GM23338 (cell line): ENCODE data around the gene NTN3. TPM values are rescaled to one million over a fixed set of nuclear protein-coding genes. Genes with fewer than 3 reads are reported as not detected.

Experiments used
- ATAC-seq: fragments of 200-7000 bp; cut with Tn5 transposase; 3 replicates; pipeline ENCODE4 v1.9.1; 2020
- DNase-seq: peaks from one replicate; pipeline ENCODE4 v3.0.0-alpha.2; 2015; ENCODE audit warnings: low spot score
- H2AFZ ChIP-seq: fragments of 200-600 bp; sonication (generic); 2 replicates; pipeline ENCODE4 v1.8.0; 2016; ENCODE audit warnings: antibody characterized with exemption, mild to moderate bottlenecking, moderate library complexity
- H3F3A ChIP-seq: fragments of 200-600 bp; sonication (generic); replicated peaks from 2 replicates; pipeline ENCODE4 v1.8.0; 2017; ENCODE audit warnings: antibody characterized with exemption, mixed run types, low read depth
- H3K27ac ChIP-seq: fragments of 200-600 bp; sonication (generic); 2 replicates; pipeline ENCODE4 v1.6.1; 2016; ENCODE audit warnings: low read depth
- H3K27me3 ChIP-seq: fragments of 200-600 bp; sonication (generic); 2 replicates; pipeline ENCODE4 v1.8.0; 2016; ENCODE audit warnings: mild to moderate bottlenecking, mixed run types, moderate library complexity; ENCODE audit not compliant: insufficient read depth
- H3K36me3 ChIP-seq: fragments of 200-600 bp; sonication (generic); 2 replicates; pipeline ENCODE4 v1.8.0; 2016; ENCODE audit warnings: mild to moderate bottlenecking; ENCODE audit not compliant: insufficient read depth
- H3K4me1 ChIP-seq: fragments of 200-600 bp; sonication (generic); 2 replicates; pipeline ENCODE4 v1.8.0; 2016; ENCODE audit warnings: mild to moderate bottlenecking, moderate library complexity; ENCODE audit not compliant: insufficient read depth
- H3K4me2 ChIP-seq: fragments of 200-600 bp; sonication (generic); 2 replicates; pipeline ENCODE4 v1.7.1; 2017; ENCODE audit warnings: mixed run types
- H3K4me3 ChIP-seq: fragments of 200-600 bp; sonication (generic); 2 replicates; pipeline ENCODE4 v1.6.1; 2016; ENCODE audit warnings: mixed run types
- H3K79me2 ChIP-seq: fragments of 200-600 bp; sonication (generic); replicated peaks from 2 replicates; pipeline ENCODE4 v1.8.0; 2017; ENCODE audit warnings: mild to moderate bottlenecking; ENCODE audit not compliant: insufficient read depth
- H3K9me2 ChIP-seq: fragments of 200-600 bp; sonication (generic); 2 replicates; pipeline ENCODE4 v1.8.0; 2017; ENCODE audit not compliant: insufficient read depth
- H4K20me1 ChIP-seq: fragments of 200-600 bp; sonication (generic); replicated peaks from 2 replicates; pipeline ENCODE4 v1.8.0; 2017; ENCODE audit warnings: mild to moderate bottlenecking; ENCODE audit not compliant: insufficient read depth
- H3K27ac Mint-ChIP-seq: 2 replicates; pipeline ENCODE4 v1.8.0; 2020; ENCODE audit warnings: inconsistent platforms, mild to moderate bottlenecking, moderate library complexity, mixed read lengths
- H3K27me3 Mint-ChIP-seq: 3 replicates; pipeline ENCODE4 v1.8.0; 2022; ENCODE audit warnings: low read depth, mild to moderate bottlenecking, moderate library complexity, mixed read lengths, inconsistent platforms; ENCODE audit not compliant: insufficient read depth, poor library complexity
- H3K36me3 Mint-ChIP-seq: 3 replicates; pipeline ENCODE4 v1.8.0; 2021; ENCODE audit warnings: low read depth, mild to moderate bottlenecking, inconsistent platforms, moderate library complexity, mixed read lengths
- H3K4me1 Mint-ChIP-seq: 3 replicates; pipeline ENCODE4 v1.8.0; 2020; ENCODE audit warnings: mild to moderate bottlenecking, inconsistent platforms, mixed read lengths
- H3K4me3 Mint-ChIP-seq: 3 replicates; pipeline ENCODE4 v1.8.0; 2021; ENCODE audit warnings: moderate library complexity, mild to moderate bottlenecking, inconsistent platforms, mixed read lengths
- H3K9me3 Mint-ChIP-seq: 3 replicates; pipeline ENCODE4 v1.8.0; 2020; ENCODE audit warnings: moderate library complexity, mild to moderate bottlenecking, inconsistent platforms, mixed read lengths
- CREB1 ChIP-seq: fragments of 250-450 bp; sonication (Bioruptor Pico); IDR thresholded peaks from 2 replicates; pipeline ENCODE4 v1.5.0; 2020; ENCODE audit warnings: low read depth, mild to moderate bottlenecking, moderate library complexity
- EZH2phosphoT487 ChIP-seq: fragments of 200-600 bp; sonication (generic); IDR thresholded peaks from one replicate; pipeline ENCODE4 v1.8.1; 2018; ENCODE audit warnings: antibody characterized with exemption; ENCODE audit not compliant: unreplicated experiment
- POLR2AphosphoS5 ChIP-seq: IDR thresholded peaks from 2 replicates; pipeline ENCODE4 v1.6.1; 2016; ENCODE audit warnings: antibody characterized with exemption, low read depth
- polyA plus RNA-seq: library from polyadenylated mRNA; unstranded; fragments of >200 nt; fragmentation: Nextera tagmentation; extraction: Ambion mirVana; gene quantifications from 2 replicates; pipeline ENCODE4 v1.2.1, GENCODE V29; 2016
- total RNA-seq: library from RNA; depleted of rRNA; stranded (reverse); fragments of >200 nt; shearing (Covaris generic); gene quantifications from 2 replicates; pipeline ENCODE4 v1.2.3, GENCODE V29; 2014
- TF ChIP-seq, protein P1 (sequence below): fragments of 250-450 bp; sonication (Bioruptor Pico); IDR thresholded peaks from 2 replicates; pipeline ENCODE4 v1.5.0; 2020; ENCODE audit warnings: mild to moderate bottlenecking, moderate library complexity

NTN3 gene
- total and polyA plus RNA-seq, 2 experiments from 2014 or later: 0.10 to 1.7 TPM

DNA sequence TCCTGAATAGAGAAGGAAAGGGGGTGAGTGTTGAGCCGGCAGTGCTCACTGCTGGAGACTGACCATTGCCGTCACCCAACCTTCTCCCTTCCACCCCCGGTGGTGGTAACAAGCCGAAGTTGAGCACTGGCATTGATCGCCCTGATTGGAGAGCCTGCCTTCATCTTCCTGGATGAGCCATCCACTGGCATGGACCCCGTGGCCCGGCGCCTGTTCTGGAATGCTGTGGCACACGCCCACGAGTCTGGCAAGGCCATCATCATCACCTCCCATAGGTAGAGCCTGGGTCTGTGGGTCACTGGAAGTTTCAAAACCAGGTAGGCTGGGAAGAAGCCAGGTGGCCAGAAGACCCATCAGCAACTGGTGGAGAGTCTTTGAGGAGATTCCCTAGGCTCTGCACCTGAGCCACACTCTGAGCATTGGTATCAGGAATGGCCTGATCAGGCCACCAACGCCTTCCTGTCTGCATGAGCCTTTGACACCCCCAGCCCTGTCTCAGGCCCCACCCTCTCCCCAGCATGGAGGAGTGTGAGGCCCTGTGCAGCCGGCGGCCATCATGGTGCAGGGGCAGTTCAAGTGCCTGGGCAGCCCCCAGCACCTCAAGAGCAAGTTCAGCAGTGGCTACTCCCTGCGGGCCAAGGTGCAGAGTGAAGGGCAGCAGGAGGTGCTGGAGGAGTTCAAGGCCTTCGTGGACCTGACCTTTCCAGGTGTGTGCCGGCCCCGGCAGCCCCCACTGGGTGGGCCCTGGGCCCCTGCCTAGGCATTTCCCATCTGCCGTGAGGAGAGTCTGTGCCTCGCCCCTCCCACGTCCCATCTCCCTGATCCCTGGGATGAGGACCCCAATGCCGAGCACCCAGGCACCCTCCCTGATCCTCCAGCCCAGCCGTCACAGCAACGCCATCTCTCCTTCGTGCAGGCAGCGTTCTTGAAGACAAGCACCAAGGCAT, 46.8 kb upstream of the NTN3 start:
- no peak overlapping the region for H3K27ac Mint-ChIP-seq
- no peaks in the 10 kb centered on the region for H3K9me2 ChIP-seq
- no peak overlapping the region for H3K4me3 ChIP-seq
- H3K27me3 ChIP-seq: no peaks in the 10 kb centered on the region
- H3K4me1 Mint-ChIP-seq: peaks cover 9% of the 10 kb centered on the region
- DNase-seq (no peak), ATAC-seq (no peak)
- H3K4me3 Mint-ChIP-seq: no peak overlapping the region
- TF ChIP-seq EZH2phosphoT487 (no peak), POLR2AphosphoS5 (no peak)
- H3K79me2 ChIP-seq: no peaks in the 10 kb centered on the region
- H3K9me3 Mint-ChIP-seq: no peaks in the 10 kb centered on the region; the same call in 2 of the 3 replicates
- H3K4me1 ChIP-seq: no peaks in the 10 kb centered on the region
- H3K27ac ChIP-seq: no peak overlapping the region
- H3K27me3 Mint-ChIP-seq: peaks cover 15% of the 10 kb centered on the region
- no peak overlapping the region for H2AFZ ChIP-seq
- no peak overlapping the region for H3K4me2 ChIP-seq
- H3K36me3 Mint-ChIP-seq: peaks cover 2% of the 10 kb centered on the region; the same call in 1 of the 3 replicates
- H3F3A ChIP-seq: 0 out of 2 replicates have a peak, but pooled peaks cover 5% of the 10 kb centered on the region
- H4K20me1 ChIP-seq: no peaks in the 10 kb centered on the region
- H3K36me3 ChIP-seq: no peaks in the 10 kb centered on the region

DNA sequence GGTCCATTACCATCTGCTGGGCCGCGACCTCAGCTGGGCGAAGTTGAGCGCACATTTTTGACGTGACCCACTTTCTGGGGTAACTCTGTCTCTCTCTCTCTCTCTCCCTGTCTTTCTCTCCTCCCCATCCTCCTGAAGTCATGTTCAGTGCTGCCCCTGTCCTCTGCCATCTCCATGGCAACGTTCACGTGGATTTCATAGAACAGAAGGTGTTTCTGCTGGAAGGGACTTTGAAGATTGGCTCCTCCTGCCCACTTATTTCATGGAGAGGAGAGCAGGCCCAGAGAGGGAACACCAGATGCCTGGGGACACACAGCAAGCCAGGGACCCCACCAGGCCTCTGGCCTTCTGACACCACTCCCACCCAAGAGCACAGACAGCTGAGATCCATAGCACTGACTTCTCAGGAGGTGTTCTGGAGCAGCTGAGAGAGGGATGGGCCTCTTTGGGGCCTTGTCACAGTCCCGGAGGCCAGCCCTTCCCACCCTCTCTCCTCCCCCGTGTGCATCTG, 46.0 kb upstream of the NTN3 start:
- Mint-ChIP-seq H3K27me3 (peaks cover 16% of the 10 kb centered on the region), H3K36me3 (peaks cover 5% of the 10 kb centered on the region; the same call in 2 of the 3 replicates), H3K4me1 (peaks cover 12% of the 10 kb centered on the region), H3K9me3 (no peaks in the 10 kb centered on the region; the same call in 2 of the 3 replicates), H3K4me3 (no peak overlapping the region), H3K27ac (no peak overlapping the region)
- 0 out of 2 replicates have a peak, but pooled peaks cover 7% of the 10 kb centered on the region for H3F3A ChIP-seq
- no peak overlapping the region for H3K4me2 ChIP-seq
- peaks cover 3% of the 10 kb centered on the region for H4K20me1 ChIP-seq
- TF ChIP-seq EZH2phosphoT487 (no peak), CREB1 (CRISPR knock-in tag) (no peak)
- TF ChIP-seq, protein P1, sequence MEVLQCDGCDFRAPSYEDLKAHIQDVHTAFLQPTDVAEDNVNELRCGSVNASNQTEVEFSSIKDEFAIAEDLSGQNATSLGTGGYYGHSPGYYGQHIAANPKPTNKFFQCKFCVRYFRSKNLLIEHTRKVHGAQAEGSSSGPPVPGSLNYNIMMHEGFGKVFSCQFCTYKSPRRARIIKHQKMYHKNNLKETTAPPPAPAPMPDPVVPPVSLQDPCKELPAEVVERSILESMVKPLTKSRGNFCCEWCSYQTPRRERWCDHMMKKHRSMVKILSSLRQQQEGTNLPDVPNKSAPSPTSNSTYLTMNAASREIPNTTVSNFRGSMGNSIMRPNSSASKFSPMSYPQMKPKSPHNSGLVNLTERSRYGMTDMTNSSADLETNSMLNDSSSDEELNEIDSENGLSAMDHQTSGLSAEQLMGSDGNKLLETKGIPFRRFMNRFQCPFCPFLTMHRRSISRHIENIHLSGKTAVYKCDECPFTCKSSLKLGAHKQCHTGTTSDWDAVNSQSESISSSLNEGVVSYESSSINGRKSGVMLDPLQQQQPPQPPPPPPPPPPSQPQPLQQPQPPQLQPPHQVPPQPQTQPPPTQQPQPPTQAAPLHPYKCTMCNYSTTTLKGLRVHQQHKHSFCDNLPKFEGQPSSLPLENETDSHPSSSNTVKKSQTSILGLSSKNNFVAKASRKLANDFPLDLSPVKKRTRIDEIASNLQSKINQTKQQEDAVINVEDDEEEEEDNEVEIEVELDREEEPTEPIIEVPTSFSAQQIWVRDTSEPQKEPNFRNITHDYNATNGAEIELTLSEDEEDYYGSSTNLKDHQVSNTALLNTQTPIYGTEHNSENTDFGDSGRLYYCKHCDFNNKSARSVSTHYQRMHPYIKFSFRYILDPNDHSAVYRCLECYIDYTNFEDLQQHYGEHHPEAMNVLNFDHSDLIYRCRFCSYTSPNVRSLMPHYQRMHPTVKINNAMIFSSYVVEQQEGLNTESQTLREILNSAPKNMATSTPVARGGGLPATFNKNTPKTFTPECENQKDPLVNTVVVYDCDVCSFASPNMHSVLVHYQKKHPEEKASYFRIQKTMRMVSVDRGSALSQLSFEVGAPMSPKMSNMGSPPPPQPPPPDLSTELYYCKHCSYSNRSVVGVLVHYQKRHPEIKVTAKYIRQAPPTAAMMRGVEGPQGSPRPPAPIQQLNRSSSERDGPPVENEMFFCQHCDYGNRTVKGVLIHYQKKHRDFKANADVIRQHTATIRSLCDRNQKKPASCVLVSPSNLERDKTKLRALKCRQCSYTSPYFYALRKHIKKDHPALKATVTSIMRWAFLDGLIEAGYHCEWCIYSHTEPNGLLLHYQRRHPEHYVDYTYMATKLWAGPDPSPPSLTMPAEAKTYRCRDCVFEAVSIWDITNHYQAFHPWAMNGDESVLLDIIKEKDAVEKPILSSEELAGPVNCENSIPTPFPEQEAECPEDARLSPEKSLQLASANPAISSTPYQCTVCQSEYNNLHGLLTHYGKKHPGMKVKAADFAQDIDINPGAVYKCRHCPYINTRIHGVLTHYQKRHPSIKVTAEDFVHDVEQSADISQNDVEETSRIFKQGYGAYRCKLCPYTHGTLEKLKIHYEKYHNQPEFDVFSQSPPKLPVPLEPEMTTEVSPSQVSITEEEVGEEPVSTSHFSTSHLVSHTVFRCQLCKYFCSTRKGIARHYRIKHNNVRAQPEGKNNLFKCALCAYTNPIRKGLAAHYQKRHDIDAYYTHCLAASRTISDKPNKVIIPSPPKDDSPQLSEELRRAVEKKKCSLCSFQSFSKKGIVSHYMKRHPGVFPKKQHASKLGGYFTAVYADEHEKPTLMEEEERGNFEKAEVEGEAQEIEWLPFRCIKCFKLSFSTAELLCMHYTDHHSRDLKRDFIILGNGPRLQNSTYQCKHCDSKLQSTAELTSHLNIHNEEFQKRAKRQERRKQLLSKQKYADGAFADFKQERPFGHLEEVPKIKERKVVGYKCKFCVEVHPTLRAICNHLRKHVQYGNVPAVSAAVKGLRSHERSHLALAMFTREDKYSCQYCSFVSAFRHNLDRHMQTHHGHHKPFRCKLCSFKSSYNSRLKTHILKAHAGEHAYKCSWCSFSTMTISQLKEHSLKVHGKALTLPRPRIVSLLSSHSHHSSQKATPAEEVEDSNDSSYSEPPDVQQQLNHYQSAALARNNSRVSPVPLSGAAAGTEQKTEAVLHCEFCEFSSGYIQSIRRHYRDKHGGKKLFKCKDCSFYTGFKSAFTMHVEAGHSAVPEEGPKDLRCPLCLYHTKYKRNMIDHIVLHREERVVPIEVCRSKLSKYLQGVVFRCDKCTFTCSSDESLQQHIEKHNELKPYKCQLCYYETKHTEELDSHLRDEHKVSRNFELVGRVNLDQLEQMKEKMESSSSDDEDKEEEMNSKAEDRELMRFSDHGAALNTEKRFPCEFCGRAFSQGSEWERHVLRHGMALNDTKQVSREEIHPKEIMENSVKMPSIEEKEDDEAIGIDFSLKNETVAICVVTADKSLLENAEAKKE: no peak
- H3K79me2 ChIP-seq: peaks cover 5% of the 10 kb centered on the region
- H3K4me3 ChIP-seq: no peak overlapping the region
- no peaks in the 10 kb centered on the region for H3K27me3 ChIP-seq
- H3K9me2 ChIP-seq: no peaks in the 10 kb centered on the region
- H2AFZ ChIP-seq: no peak overlapping the region
- no peak overlapping the region for H3K27ac ChIP-seq
- DNase-seq: no peak
- H3K4me1 ChIP-seq: peaks cover under 1% of the 10 kb centered on the region; the same call in 1 of the 2 replicates
- no peaks in the 10 kb centered on the region for H3K36me3 ChIP-seq
- no peak for ATAC-seq
